NCI-H1436 (cell line): ENCODE measurements around the gene MAP2.
"Not testable (repeated sequence)": the region's sequence is repeated elsewhere in the genome, so short reads cannot be mapped to it uniquely, and the experiment has no call there.

Experiments used
- DNase-seq: peaks from one replicate; lab custom pipeline; 2025; lab: John Stamatoyannopoulos, UW

MAP2 gene

DNA sequence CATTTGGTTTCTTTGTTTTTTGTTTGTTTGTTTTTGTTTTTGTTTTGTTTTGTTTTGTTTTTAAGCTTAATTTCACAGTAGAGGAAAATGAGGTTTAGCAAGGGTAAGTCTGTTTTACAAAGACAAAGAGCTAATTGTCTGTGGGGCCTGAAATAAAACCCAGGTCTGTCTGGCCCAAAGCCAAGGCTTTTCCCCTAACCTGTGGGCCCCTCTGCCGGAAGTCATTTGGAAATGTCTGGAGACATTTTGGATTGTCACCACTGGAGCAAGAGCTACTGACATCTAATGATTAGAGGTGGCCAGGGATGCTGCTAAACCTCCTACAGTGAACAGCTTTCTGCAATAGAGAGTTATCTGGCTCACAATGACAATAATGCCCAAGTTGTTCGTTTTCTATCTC lies 167.2 kb downstream of the MAP2 start:
- DNase-seq = no peak

GRCh38 chr2:209592106-209592505 lies 168.3 kb downstream of the MAP2 start:
- no peak for DNase-seq

GRCh38 chr2:209593930-209594329 lies 170.1 kb downstream of the MAP2 start:
- no peak for DNase-seq

DNA sequence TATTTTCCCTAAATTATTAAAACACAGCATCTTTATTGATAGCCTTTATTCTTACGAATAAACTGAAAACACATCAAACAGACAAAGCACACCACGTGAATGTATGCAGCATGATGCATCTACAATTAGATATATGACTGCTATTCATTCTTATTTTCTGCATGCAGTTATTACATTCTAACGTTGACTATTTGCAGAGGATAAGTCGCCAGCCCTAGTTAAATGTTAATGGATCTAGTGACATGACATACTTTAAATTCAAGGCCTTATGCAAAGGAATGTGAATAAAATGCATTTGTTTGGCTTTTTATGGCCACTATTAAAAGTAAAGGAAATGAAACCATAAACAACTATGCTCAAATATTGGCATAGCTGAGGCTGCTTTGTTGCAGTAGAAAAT lies 172.4 kb downstream of the MAP2 start:
- DNase-seq = no peak

DNA sequence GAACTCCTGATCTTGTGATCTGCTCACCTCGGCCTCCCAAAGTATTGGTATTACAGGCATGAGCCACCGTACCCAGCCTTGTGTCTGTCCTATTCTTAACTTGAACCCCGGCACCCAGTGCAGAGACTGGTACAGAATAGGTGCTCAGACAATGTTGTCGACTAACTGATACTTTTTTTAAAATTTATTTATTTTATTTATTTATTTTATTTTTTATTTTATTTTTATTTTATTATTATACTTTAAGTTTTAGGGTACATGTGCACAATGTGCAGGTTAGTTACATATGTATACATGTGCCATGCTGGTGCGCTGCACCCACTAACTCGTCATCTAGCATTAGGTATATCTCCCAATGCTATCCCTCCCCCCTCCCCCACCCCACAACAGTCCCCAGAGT lies 174.4 kb downstream of the MAP2 start:
- DNase-seq = not testable (repeated sequence)

DNA sequence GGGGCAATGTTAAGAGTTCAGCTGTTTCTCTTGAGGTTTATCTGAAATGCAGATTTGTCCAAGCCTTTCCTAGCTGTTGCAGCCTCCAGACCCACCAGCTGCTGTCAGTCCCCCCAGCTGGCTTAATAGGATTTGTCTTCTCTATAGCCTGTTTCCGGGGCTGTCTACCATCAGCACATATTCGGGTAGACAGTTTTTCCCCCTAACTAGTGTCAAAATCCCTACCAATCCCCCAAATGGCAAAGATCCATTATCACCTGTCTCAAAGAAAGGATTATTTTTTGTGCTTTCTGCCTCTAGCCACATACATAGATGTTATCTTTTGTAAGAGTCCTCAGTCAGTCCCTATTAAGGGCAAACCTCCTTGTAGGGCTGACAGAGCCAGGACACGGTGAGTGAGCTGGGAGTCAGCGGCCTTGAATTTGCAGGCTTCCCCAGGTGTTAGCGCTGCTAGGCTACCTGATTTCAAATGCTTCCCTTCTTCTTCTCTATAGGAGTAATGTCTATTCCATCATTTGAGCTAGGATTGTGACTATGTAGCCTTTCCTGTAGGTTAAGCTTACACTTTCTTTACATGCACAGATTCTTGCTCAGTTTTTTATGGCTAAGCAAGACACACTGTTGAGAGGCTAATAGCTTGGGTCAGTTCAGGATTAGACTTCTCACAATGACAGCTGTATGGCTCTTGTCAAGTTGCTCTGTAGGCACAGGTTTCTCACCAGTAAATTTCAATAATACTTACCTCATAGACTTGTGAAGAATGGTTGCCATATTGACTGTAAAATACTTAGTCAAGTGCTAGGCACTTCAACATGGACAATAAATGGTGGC lies 176.7 kb downstream of the MAP2 start:
- DNase-seq = no peak

DNA sequence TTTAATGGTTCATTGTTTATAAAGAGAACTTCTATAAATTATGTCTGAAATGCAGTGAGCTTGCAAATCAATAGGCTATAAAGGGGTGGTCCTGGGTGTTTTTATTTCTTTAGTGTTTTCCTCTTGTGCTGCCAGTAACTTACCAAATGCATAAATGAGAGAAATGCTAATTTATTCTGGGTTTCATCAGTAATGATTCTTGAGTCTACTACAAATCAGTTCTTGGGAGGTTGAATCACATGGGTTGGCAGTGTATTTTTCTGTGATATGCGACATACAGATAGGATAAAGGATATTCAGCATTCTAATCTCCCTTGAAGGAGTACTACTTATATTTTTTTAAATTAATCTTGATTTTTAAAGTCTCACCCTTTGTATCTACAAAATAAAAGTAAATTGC lies 177.7 kb downstream of the MAP2 start:
- no peak for DNase-seq

DNA sequence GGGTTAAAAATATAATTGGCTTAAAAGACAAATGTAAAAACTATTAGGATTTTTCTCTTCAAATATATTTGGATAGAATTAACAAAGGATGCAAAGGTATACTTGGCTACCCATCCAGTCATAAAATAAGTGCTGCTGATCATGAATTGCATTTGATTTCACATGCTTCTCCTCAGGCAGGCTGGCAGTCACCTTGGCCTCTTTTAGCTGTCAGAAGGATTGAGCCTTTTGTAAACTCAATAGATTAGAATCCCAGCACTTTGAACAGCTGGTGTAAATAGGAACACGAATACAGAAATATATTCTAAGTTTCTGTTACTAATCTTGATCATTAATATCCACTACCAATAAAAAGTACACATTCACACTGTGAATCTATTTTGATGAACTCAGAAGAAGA lies 178.4 kb downstream of the MAP2 start:
- DNase-seq = no peak

GRCh38 chr2:209609531-209609930 lies 185.7 kb downstream of the MAP2 start:
- DNase-seq = no peak

GRCh38 chr2:209610631-209611030 lies 186.8 kb downstream of the MAP2 start:
- DNase-seq = no peak

DNA sequence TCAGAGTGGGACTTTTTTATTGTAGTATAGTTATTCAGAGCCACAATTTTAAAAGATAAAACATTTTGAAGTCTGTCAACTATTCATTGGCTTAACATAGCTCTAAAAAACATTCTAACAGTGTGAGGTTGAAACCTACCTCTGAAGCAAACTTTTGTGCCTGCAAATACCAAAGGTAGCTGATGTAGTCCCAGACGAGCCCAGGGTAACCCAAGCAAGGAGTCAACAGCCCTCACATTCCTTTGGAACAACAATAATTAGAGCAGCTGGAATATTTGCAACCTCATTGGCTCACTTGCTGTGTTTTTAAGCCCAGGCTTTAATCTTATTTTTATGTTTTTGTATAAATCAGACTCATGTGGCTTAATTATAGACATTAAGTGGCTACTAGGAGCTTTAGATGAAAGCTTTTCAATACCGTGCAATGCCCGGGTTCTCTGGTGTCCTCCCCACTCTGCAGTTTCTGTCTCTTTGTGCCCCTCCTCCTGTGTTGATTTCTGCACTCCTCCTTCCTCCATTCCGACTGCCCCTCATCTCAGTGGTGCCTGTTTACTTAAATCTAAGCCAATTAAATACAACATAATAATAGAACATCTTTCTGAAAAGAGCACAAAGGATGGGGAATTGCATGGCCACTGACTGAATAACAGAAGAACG lies 189.9 kb downstream of the MAP2 start:
- no peak for DNase-seq

DNA sequence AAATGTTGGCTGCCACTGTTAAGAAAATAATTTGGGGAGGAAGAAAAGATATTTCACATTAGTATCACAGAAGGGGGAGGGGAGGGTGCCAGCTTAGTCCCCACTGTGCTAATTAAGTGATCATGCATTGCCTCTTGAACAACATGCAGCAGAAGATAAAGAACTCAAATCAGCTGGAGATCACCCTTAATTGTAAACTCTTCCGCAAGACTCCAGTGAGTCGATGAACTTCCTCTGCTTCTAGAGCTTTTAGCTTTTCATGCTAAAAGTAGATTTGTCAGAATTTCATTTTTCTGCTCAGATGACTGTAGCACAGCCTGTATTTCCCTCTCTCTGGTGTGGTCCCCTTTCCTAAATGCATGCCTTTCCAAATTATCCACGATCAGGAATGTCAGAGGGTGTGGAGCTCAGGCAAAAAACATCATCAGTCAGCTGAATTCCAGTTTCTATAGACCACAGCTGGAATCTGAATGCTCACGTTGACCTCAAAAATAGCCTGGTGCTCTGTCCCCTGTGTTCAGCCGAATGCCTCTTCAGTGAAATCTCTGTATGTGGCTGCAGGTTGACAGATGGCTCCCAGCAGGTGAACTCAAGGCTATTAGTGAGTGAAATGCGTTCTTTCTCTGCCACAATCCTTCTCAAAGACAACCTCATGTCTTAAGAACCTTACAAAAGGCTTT lies 191.0 kb downstream of the MAP2 start:
- DNase-seq = no peak

DNA sequence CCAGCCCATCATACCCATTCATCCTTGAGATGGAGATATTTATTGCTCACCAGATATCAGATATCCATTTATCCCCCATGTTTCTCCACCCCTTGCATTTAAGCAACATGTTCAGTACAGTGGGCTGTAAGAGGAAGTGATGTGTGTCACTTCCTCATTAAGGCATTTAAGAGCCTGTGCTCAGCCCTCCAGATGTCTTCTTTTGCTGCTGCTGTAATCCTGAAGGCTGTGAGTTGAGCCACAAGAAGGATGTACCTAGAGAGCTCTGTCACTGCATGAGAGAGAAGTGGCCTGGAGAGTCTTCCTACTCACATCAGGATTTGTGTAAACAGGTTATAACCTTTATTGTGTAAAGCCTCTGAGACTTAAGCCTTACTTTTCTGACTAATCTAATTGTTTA lies 195.9 kb downstream of the MAP2 start:
- no peak for DNase-seq

- no peak for DNase-seq
Observed at GRCh38 chr2:209624192-209624938, 200.5 kb downstream of the MAP2 start.

GRCh38 chr2:209629597-209629996 lies 205.8 kb downstream of the MAP2 start:
- DNase-seq = no peak

DNA sequence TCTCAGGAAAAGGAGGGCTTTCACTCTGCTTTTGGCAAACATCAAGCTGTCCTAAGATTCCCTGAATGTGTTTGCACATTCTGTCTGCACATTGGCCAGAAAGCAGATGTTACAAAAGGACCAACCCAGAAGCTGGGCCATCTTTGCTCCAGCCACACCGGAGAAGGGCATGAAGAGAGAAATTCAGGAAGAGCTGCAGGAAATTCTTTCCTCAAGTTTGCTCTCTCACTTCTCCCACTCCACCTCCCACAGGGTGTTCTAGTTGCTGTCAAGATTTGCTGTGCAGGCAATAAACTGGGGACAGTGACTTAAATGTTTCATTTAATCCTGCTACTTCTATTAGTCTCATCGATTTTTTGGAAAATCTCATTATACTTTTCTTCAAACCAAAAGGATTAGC lies 210.1 kb downstream of the MAP2 start:
- no peak for DNase-seq

GRCh38 chr2:209636076-209636475 lies 212.2 kb downstream of the MAP2 start:
- DNase-seq = no peak

GRCh38 chr2:209637293-209637692 lies 213.4 kb downstream of the MAP2 start:
- DNase-seq = no peak

GRCh38 chr2:209638346-209638745 lies 214.5 kb downstream of the MAP2 start:
- no peak for DNase-seq

- no peak for DNase-seq
Observed at GRCh38 chr2:209640358-209640757, 216.5 kb downstream of the MAP2 start.

DNA sequence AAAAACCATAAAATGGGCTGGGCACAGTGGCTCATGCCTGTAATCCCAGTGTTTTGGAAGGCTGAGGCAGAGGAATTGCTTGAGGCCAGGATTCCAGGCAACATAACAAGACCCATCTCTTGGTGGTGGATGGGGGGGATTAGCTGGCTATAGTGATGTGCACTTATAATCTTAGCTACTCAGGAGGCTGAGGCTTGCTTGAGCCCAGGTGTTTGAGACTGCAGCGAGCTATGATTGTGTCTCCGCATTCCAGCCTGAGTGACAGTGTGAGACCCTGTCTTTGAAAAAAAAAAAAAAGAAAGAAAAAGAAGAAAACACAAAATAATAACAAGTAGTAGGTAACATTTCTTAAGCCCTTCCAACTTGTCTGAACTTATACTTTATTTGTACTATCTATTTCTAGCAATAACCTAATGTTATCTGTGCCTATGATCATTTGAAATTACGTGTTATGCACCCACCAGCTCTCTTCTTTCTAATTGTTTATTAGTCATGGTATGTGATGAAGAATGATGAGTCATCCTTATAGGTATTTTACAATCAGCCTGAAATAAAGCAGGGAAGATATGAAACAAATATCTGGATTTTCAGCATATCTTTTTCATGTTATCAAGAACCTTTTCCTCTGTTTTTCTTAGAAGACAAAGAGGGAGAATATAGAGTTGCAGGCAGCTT lies 218.4 kb downstream of the MAP2 start:
- no peak for DNase-seq

DNA sequence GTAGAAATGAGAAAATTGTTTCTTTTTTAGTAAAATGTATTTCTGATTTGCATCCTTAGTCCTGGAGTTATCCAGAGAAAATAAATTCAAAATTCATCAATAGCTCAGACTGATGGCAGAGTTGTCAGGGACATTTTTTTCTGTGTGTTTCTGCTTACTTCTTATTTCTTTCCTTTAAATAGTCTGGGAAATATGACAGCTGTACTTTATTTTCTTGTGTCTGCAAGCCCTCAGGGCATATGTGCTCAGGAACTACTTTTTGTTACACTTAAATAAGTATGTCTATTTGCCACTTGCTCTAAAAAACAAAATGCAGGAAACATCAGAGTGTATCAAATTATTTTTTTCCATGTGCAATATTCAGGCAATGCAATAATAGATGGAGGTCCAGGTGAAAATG lies 221.0 kb downstream of the MAP2 start:
- no peak for DNase-seq
